Endothelial cell of umbilical vein (primary cell): ENCODE data around the gene HOXA13. TPM values are rescaled to one million over a fixed set of nuclear protein-coding genes. Genes with fewer than 3 reads are reported as not detected.

Source experiments
- BruUV-seq: library from RNA; stranded (reverse); fragments of 400-500 nt; replicated peaks from 2 replicates; lab custom pipeline; 2021; lab: Mats Ljungman, UMichigan
- CTCF ChIA-PET: fragments of 300-600, 350-600 bp; sonication (Branson Sonifier 250); formaldehyde crosslinking; loops from one replicate; lab custom pipeline; 2021; ENCODE audit warnings: antibody characterized with exemption, inconsistent platforms; lab: Charles Lee
- POLR2A ChIA-PET: fragments of 300-600, 350-600 bp; sonication (Branson Sonifier 250); formaldehyde crosslinking; loops from one replicate; lab custom pipeline; 2021; ENCODE audit warnings: antibody characterized with exemption, inconsistent platforms; lab: Charles Lee
- DNase-seq: peaks from one replicate; pipeline ENCODE4 v3.0.0-alpha.2; 2011; ENCODE audit warnings: low read depth, low spot score
- FAIRE-seq: peaks from 2 replicates; lab custom pipeline; 2011; peaks lifted over from hg19 to GRCh38; lab: Jason Lieb, UNC
- H2AFZ ChIP-seq: 2 replicates; pipeline ENCODE4 v1.6.0; 2012; ENCODE audit warnings: low read depth, low read length, control low read depth, inconsistent platforms
- H3K27ac ChIP-seq: 2 replicates; pipeline ENCODE4 v1.5.1; 2011; ENCODE audit warnings: low read depth, mild to moderate bottlenecking, control low read depth, low read length, moderate library complexity; ENCODE audit not compliant: insufficient read depth
- H3K27me3 ChIP-seq, 2 experiments: 2 replicates each; pipeline versions ENCODE4 v1.6.0 to v1.6.1; 2011; ENCODE audit warnings: low read length in 2 of 2, mixed read lengths in 1 of 2; ENCODE audit not compliant: control insufficient read depth in 2 of 2, insufficient read depth in 2 of 2
- H3K36me3 ChIP-seq, 2 experiments: 2 replicates in 1 of 2; 3 replicates in 1 of 2; pipeline ENCODE4 v1.5.1; 2011; ENCODE audit warnings: low read length in 2 of 2, mild to moderate bottlenecking in 1 of 2, moderate library complexity in 1 of 2; ENCODE audit not compliant: control insufficient read depth in 2 of 2, insufficient read depth in 2 of 2; ENCODE audit errors: extremely low read depth in 1 of 2
- H3K4me1 ChIP-seq: 3 replicates; pipeline ENCODE4 v1.5.1; 2011; ENCODE audit warnings: mild to moderate bottlenecking, low read length; ENCODE audit not compliant: control insufficient read depth, insufficient read depth; ENCODE audit errors: extremely low read depth
- H3K4me2 ChIP-seq: 2 replicates; pipeline ENCODE4 v1.6.1; 2011; ENCODE audit warnings: low read length, control low read depth, mixed read lengths; ENCODE audit not compliant: insufficient read depth
- H3K4me3 ChIP-seq, 3 experiments: fragments of 200-600 bp in 1 of 3; sonication (generic), shearing (Covaris generic) in 1 of 3; replicated peaks in 1 of 3; 2 replicates each; pipeline ENCODE4 v1.5.1; 2011 to 2016; ENCODE audit warnings: control low read depth in 3 of 3, low read length in 3 of 3, mild to moderate bottlenecking in 2 of 3, inconsistent platforms in 1 of 3, low read depth in 1 of 3, moderate library complexity in 1 of 3; ENCODE audit not compliant: insufficient read depth in 1 of 3
- H3K79me2 ChIP-seq: 2 replicates; pipeline ENCODE4 v1.6.0; 2012; ENCODE audit warnings: low read length, inconsistent platforms; ENCODE audit not compliant: control insufficient read depth, insufficient read depth
- H3K9ac ChIP-seq: replicated peaks from 2 replicates; pipeline ENCODE3; 2011; ENCODE audit warnings: low read length, control low read depth; ENCODE audit not compliant: insufficient read depth; ENCODE audit errors: extremely low read depth
- H3K9me1 ChIP-seq: replicated peaks from 3 replicates; pipeline ENCODE4 v1.6.0; 2011; ENCODE audit warnings: mild to moderate bottlenecking, low read length; ENCODE audit not compliant: control insufficient read depth, insufficient read depth; ENCODE audit errors: extremely low read depth
- H3K9me3 ChIP-seq: replicated peaks from 2 replicates; pipeline ENCODE4 v1.5.1; 2012; ENCODE audit warnings: low read length, inconsistent platforms; ENCODE audit not compliant: control insufficient read depth, insufficient read depth
- H4K20me1 ChIP-seq: replicated peaks from 2 replicates; pipeline ENCODE3; 2011; ENCODE audit warnings: mild to moderate bottlenecking, low read length; ENCODE audit not compliant: control insufficient read depth, insufficient read depth; ENCODE audit errors: extremely low read depth
- EZH2 ChIP-seq: IDR thresholded peaks from 2 replicates; pipeline ENCODE4 v1.6.1; 2012; ENCODE audit warnings: borderline replicate concordance, low read depth, mild to moderate bottlenecking, moderate library complexity, low read length, inconsistent platforms; ENCODE audit not compliant: severe bottlenecking
- FOS ChIP-seq: IDR thresholded peaks from 2 replicates; pipeline ENCODE4 v1.6.1; 2011; ENCODE audit warnings: mild to moderate bottlenecking, low read length, moderate library complexity, borderline replicate concordance; ENCODE audit not compliant: insufficient read depth
- MYC ChIP-seq: IDR thresholded peaks from one replicate; pipeline ENCODE4 v1.6.1; 2011; ENCODE audit warnings: mild to moderate bottlenecking, low read depth, low read length
- POLR2AphosphoS5 ChIP-seq: IDR thresholded peaks from 2 replicates; pipeline ENCODE4 v1.6.1; 2012; ENCODE audit warnings: low read depth, mild to moderate bottlenecking, control low read depth, low read length, moderate library complexity; ENCODE audit not compliant: insufficient read depth
- dilution Hi-C: fragments of 300-500 bp; cut with MboI; formaldehyde crosslinking; loops from one replicate; pipeline ENCODE4 v1.15.0; 2019; ENCODE audit warnings: low sequenced_read_pairs; ENCODE audit not compliant: extremely low pct_ligation_motif_present
- intact Hi-C: fragments of 100-400 bp; cut with micrococcal nuclease; formaldehyde crosslinking; loops from one replicate; pipeline ENCODE4 v1.10.0; 2022
- polyA plus RNA-seq, 4 experiments: library from polyadenylated mRNA; depleted of rRNA in 3 of 4; stranded (reverse) in 3 of 4; unstranded in 1 of 4; fragments of >200 nt; gene quantifications; 2 replicates each; pipeline versions ENCODE4 v1.2.1 to v1.2.3, GENCODE V29; 2011 to 2012; ENCODE audit warnings: missing spikeins in 1 of 4
- total RNA-seq: library from RNA; stranded (reverse); gene quantifications from 2 replicates; pipeline ENCODE4 v1.2.3, GENCODE V29; 2021
- TF ChIP-seq, protein P1 (sequence below): IDR thresholded peaks from 2 replicates; pipeline ENCODE4 v1.6.1; 2011; ENCODE audit not compliant: insufficient read depth, insufficient read length
- TF ChIP-seq, protein P2 (sequence below), 2 donors: IDR thresholded peaks; 1 replicate in 1 of 2; 2 replicates in 1 of 2; pipeline ENCODE4 v1.5.1; 2011; ENCODE audit warnings: low read length in 2 of 2, mild to moderate bottlenecking in 2 of 2, moderate library complexity in 2 of 2, control low read depth in 1 of 2, inconsistent platforms in 1 of 2, low read depth in 1 of 2; ENCODE audit not compliant: insufficient read depth in 1 of 2; ENCODE audit errors: extremely low read depth in 1 of 2

Gene HOXA13
- total and polyA plus RNA-seq, 2 donors (not counting 3 experiments of a cell fraction or from before 2014, with no cell fraction given) = 0.22 TPM; not detected in 1

- no TSS peak for BruUV-seq
- POLR2A ChIA-PET = no interaction called here
- H2AFZ ChIP-seq = no peak overlapping the region
- CTCF ChIA-PET = interaction anchor here (0.5 to 2.9 kb wide), 3 partner anchors 408 to 896 kb away, joined by 4 to 24 read pairs (median 14); no protein-coding TSS in a partner anchor
- no peak overlapping the region for H3K4me2 ChIP-seq
- peaks cover 63 to 88% of the 10 kb centered on the region in 2 experiments for H3K27me3 ChIP-seq
- H3K36me3 ChIP-seq = no peaks in the 10 kb centered on the region
- H3K4me3 ChIP-seq = no peak overlapping the region
- no peak overlapping the region for H3K27ac ChIP-seq
- intact Hi-C loops = no loop called here
- no peaks in the 10 kb centered on the region for H3K9me3 ChIP-seq
- FAIRE-seq (no peak), DNase-seq (peak; percentile 56)
- H3K79me2 ChIP-seq = no peaks in the 10 kb centered on the region
- TF ChIP-seq, protein P1, sequence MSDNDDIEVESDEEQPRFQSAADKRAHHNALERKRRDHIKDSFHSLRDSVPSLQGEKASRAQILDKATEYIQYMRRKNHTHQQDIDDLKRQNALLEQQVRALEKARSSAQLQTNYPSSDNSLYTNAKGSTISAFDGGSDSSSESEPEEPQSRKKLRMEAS = no peak
- TF ChIP-seq POLR2AphosphoS5 (no peak), EZH2 (no peak), FOS (no peak), MYC (no peak)
- TF ChIP-seq, protein P2, sequence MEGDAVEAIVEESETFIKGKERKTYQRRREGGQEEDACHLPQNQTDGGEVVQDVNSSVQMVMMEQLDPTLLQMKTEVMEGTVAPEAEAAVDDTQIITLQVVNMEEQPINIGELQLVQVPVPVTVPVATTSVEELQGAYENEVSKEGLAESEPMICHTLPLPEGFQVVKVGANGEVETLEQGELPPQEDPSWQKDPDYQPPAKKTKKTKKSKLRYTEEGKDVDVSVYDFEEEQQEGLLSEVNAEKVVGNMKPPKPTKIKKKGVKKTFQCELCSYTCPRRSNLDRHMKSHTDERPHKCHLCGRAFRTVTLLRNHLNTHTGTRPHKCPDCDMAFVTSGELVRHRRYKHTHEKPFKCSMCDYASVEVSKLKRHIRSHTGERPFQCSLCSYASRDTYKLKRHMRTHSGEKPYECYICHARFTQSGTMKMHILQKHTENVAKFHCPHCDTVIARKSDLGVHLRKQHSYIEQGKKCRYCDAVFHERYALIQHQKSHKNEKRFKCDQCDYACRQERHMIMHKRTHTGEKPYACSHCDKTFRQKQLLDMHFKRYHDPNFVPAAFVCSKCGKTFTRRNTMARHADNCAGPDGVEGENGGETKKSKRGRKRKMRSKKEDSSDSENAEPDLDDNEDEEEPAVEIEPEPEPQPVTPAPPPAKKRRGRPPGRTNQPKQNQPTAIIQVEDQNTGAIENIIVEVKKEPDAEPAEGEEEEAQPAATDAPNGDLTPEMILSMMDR (IDR thresholded peaks at IDR 0.05; ENCODE audit: extremely low read depth in 1 of 2, insufficient read depth in 1 of 2, low read depth in 1 of 2, low read length in 2 of 2) = no peak
- no peak overlapping the region for H3K9ac ChIP-seq
- H3K9me1 ChIP-seq = no peaks in the 10 kb centered on the region
- H4K20me1 ChIP-seq = no peaks in the 10 kb centered on the region
- dilution Hi-C loops = no loop called here
- H3K4me1 ChIP-seq = peaks cover 16% of the 10 kb centered on the region
These were observed 2.5 kb downstream of the HOXA13 start for GRCh38 chr7:27197137-27198042.
